Measurements from ENCODE around the gene TMC1. TPM values are rescaled to one million over a fixed set of nuclear protein-coding genes. Genes with fewer than 3 reads are reported as not detected.
A peak's percentile ranks its signal among the peaks of the same experiment; 100 is the strongest.

Gene TMC1
- total and polyA plus RNA-seq, 9 donors, result 0.12 to 1.4 (median 0.48) TPM

DNA sequence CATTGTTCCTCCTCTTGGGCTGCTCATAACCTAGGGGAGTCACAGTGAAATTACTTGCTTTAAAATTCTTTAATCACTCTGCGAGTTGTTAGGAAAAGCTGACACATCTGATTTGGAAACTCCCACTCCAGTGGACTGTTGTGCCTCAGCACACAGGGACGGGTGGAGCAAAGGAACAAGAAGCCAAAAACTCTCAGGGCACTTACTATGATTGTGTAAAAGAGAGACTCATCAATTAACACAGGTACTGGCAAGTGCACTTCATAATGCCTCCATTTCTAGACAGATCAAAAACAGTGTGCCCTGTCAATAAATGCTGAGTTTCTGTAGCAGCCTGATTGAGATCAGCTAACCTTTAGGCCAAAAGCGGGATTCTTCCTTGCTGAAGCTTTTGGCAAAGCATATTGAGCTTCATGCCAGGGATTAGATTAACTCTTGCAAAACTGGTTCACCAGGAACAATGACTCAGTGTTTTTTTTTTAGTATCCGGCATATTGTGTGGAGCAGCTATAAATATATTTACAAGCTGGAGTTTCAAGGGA lies 55.9 kb downstream of the TMC1 start:
- 8 to 9% (median 9%) methylated on average over 4 of the region's 4 CpGs for WGBS, 3 donors
- TF ChIP-seq, protein P1, sequence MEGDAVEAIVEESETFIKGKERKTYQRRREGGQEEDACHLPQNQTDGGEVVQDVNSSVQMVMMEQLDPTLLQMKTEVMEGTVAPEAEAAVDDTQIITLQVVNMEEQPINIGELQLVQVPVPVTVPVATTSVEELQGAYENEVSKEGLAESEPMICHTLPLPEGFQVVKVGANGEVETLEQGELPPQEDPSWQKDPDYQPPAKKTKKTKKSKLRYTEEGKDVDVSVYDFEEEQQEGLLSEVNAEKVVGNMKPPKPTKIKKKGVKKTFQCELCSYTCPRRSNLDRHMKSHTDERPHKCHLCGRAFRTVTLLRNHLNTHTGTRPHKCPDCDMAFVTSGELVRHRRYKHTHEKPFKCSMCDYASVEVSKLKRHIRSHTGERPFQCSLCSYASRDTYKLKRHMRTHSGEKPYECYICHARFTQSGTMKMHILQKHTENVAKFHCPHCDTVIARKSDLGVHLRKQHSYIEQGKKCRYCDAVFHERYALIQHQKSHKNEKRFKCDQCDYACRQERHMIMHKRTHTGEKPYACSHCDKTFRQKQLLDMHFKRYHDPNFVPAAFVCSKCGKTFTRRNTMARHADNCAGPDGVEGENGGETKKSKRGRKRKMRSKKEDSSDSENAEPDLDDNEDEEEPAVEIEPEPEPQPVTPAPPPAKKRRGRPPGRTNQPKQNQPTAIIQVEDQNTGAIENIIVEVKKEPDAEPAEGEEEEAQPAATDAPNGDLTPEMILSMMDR (IDR thresholded peaks at IDR 0.05), result no peak
- no peak for TF ChIP-seq EP300 (IDR thresholded peaks at IDR 0.05)
- Histone ChIP-seq H3K4me1 (ENCODE audit: insufficient read depth) (peaks cover 6% of the 10 kb centered on the region), H3K9me3 (no peaks in the 10 kb centered on the region), H3K27me3 (no peaks in the 10 kb centered on the region), H3K27ac (peak overlapping the region in 1 of 2 donors; percentile 50), H3K4me3 (no peak overlapping the region), H3K36me3 (no peaks in the 10 kb centered on the region)
- DNase-seq, result peak in 1 of 5 donors; percentile 50
- intact Hi-C loops (cut with DNase I), result loop anchor here in 1 of 4 donors (5.0 kb wide), 1 partner anchor 215 kb away; no protein-coding TSS in a partner anchor

DNA sequence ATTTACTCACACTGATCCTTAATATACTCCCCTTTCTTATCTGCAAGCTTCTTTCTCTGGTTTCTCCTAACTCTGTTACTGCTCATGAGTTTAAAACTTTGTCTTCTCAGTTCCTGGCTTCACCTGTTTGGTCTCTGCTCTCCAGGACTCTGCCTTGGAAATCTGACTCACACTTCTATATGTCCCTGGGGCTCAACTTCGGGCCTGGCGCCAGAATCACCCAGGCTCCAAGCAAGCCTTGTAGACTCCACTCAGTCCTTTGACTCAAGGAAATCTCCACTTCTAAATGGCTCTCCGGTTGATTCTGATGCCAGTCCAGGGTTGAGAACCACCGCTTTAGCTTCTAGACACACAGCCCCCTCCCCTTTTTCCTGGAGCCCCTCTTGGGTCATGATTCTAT lies 57.8 kb downstream of the TMC1 start:
- TF ChIP-seq, protein P1 (IDR thresholded peaks at IDR 0.05), result no peak
- no peak for TF ChIP-seq POLR2A (IDR thresholded peaks at IDR 0.05)
- no peak for TF ChIP-seq EP300 (IDR thresholded peaks at IDR 0.05)
- H3K4me3 ChIP-seq, result no peak overlapping the region
- peak in 3 of 5 donors; percentile 40 to 60 (median 54) for DNase-seq
- 78 to 83% (median 81%) methylated on average over 4 of the region's 4 CpGs for WGBS, 3 donors
- intact Hi-C loops (cut with DNase I), result loop anchor here in 1 of 4 donors (5.0 kb wide), 1 partner anchor 217 kb away; no protein-coding TSS in a partner anchor
- peaks cover 6% of the 10 kb centered on the region for H3K4me1 ChIP-seq (ENCODE audit: insufficient read depth)
- peak overlapping the region in 1 of 2 donors; percentile 25 for H3K27ac ChIP-seq
- no peaks in the 10 kb centered on the region for H3K27me3 ChIP-seq
- no peaks in the 10 kb centered on the region for H3K36me3 ChIP-seq
- H3K9me3 ChIP-seq, result no peaks in the 10 kb centered on the region

DNA sequence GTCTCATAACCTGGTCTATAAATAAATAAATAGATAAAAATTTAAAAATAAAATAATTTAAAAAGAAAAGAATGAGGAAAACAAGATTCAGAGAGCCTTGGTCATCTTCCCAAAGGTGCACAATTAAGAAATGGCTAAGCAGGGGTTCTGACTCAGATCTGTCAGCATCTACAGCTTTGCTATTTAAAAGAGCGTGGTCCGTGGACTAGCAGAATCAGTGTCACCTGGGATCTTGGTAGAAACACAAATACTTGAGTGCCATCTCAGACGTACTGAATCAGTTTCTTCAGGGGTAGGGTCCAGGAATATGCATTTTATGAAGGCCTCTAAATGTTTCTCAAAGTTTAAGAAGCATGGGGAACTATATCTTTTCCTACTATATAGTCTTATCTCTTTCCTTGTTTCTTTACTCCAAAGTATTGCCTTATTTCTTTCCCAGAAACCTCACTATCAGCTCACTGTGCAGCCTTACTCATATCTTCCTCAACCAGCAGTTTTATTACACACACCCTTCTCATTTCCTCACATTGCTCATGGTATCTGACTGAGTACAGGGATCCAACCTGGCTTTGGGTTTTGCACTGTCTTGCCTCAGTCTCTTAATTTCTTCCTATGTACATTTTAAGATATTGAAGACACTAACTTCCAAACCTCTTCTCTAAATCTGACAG lies 58.6 kb downstream of the TMC1 start:
- Histone ChIP-seq H3K27ac (no peak overlapping the region), H3K9me3 (no peaks in the 10 kb centered on the region), H3K27me3 (no peaks in the 10 kb centered on the region), H3K36me3 (no peaks in the 10 kb centered on the region), H3K4me1 (ENCODE audit: insufficient read depth) (peaks cover 6% of the 10 kb centered on the region), H3K4me3 (no peak overlapping the region)
- TF ChIP-seq POLR2A (IDR thresholded peaks at IDR 0.05) (no peak), EP300 (IDR thresholded peaks at IDR 0.05) (no peak)
- TF ChIP-seq, protein P1 (IDR thresholded peaks at IDR 0.05), result no peak
- WGBS, 3 donors, result 89 to 90% (median 90%) methylated on average over 3 of the region's 3 CpGs
- DNase-seq, result no peak
- intact Hi-C loops (cut with DNase I), result loop anchor here in 1 of 4 donors (5.0 kb wide), 1 partner anchor 218 kb away; no protein-coding TSS in a partner anchor

DNA sequence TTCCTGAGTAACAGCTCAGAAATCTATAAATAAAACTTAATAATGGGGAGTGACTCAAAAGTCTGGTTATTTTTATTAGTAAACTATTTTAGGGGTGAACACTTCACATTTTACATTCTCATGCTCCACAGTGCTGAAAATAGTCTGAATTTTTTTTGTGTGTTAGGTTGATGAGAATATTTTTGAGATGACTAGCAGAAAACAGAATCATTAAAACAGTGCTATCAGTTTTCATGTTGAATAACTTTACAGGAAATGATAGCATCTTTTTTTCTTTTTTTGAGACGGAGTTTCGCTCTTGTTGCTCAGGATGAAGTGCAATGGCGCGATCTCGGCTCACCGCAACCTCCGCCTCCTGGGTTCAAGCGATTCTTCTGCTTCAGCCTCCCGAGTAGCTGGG lies 60.3 kb downstream of the TMC1 start:
- Histone ChIP-seq H3K9me3 (no peaks in the 10 kb centered on the region), H3K27ac (peak overlapping the region in 1 of 2 donors; percentile 6), H3K27me3 (no peaks in the 10 kb centered on the region), H3K4me3 (no peak overlapping the region), H3K36me3 (no peaks in the 10 kb centered on the region), H3K4me1 (ENCODE audit: insufficient read depth) (peaks cover 6% of the 10 kb centered on the region)
- WGBS, 3 donors, result 75 to 79% (median 78%) methylated on average over 9 of the region's 9 CpGs
- intact Hi-C loops (cut with DNase I), result no loop called here
- TF ChIP-seq POLR2A (IDR thresholded peaks at IDR 0.05) (no peak), EP300 (IDR thresholded peaks at IDR 0.05) (no peak)
- TF ChIP-seq, protein P1 (IDR thresholded peaks at IDR 0.05), result no peak
- DNase-seq, result no peak

Data from ovary (tissue), 9 donors.